IMR-90 (cell line): ENCODE data around the gene TMEM41A.

Source experiments
- CEBPB ChIP-seq: IDR thresholded peaks from 2 replicates; pipeline ENCODE4 v1.6.1; 2012; ENCODE audit warnings: low read depth, low read length, improper control_type of control experiment
- CTCF ChIP-seq: conservative IDR thresholded peaks from 2 replicates; pipeline ENCODE4 v1.5.1; 2012; ENCODE audit warnings: mild to moderate bottlenecking, low read depth, low read length, improper control_type of control experiment
- RCOR1 ChIP-seq: IDR thresholded peaks from 2 replicates; pipeline ENCODE4 v1.6.1; 2012; ENCODE audit warnings: mild to moderate bottlenecking, low read length, improper control_type of control experiment; ENCODE audit not compliant: insufficient replicate concordance
- USF2 ChIP-seq: fragments of 150-350 bp; IDR thresholded peaks from 2 replicates; pipeline ENCODE4 v1.6.1; 2017; ENCODE audit warnings: mild to moderate bottlenecking, antibody characterized with exemption, low read length, low read depth

GRCh38 chr3:185511711-185512110 lies 12.9 kb upstream of the TMEM41A start:
- TF ChIP-seq CEBPB (no peak), USF2 (no peak), CTCF (no peak), RCOR1 (no peak)
